ENCODE measurements around the gene CLBA1.
A peak's percentile ranks its signal among the peaks of the same experiment; 100 is the strongest.

The CLBA1 gene

GRCh38 chr14:104968541-104969401, 16.8 kb upstream of the CLBA1 start:
- DNase-seq (ENCODE audit: low read depth, low spot score), result peak; percentile 32

- no peak for DNase-seq (ENCODE audit: low read depth, low spot score)
Observed at GRCh38 chr14:104969741-104970230, 15.8 kb upstream of the CLBA1 start.

- DNase-seq (ENCODE audit: low read depth, low spot score), result peak; percentile 94
Observed at GRCh38 chr14:104970231-104971068, 15.1 kb upstream of the CLBA1 start.

GRCh38 chr14:104971447-104972240, 13.9 kb upstream of the CLBA1 start:
- DNase-seq (ENCODE audit: low read depth, low spot score), result no peak

- peak; percentile 79 for DNase-seq (ENCODE audit: low read depth, low spot score)
Observed at GRCh38 chr14:104972301-104973134, 13.1 kb upstream of the CLBA1 start.

GRCh38 chr14:104973135-104973384, 12.5 kb upstream of the CLBA1 start:
- peak; percentile 99 for DNase-seq (ENCODE audit: low read depth, low spot score)

- DNase-seq (ENCODE audit: low read depth, low spot score), result no peak
Observed at GRCh38 chr14:104973385-104974145, 12.0 kb upstream of the CLBA1 start.

GRCh38 chr14:104974146-104974541, 11.4 kb upstream of the CLBA1 start:
- DNase-seq (ENCODE audit: low read depth, low spot score), result peak; percentile 20

- no peak for DNase-seq (ENCODE audit: low read depth, low spot score)
Observed at GRCh38 chr14:104974665-104975390, 10.8 kb upstream of the CLBA1 start.

- DNase-seq (ENCODE audit: low read depth, low spot score), result no peak
Observed at GRCh38 chr14:104975481-104976197, 9.9 kb upstream of the CLBA1 start.

GRCh38 chr14:104976198-104977007, 9.2 kb upstream of the CLBA1 start:
- DNase-seq (ENCODE audit: low read depth, low spot score), result peak; percentile 90

GRCh38 chr14:104977008-104977680, 8.4 kb upstream of the CLBA1 start:
- no peak for DNase-seq (ENCODE audit: low read depth, low spot score)

GRCh38 chr14:104977681-104978653, 7.6 kb upstream of the CLBA1 start, which contains the start of gene AHNAK2:
Gene AHNAK2, minus strand, starts transcription at chr14:104978374. Its CDS starts 137 bp downstream, at chr14:104978237.
- peak; percentile 93 for DNase-seq (ENCODE audit: low read depth, low spot score)

- no peak for DNase-seq (ENCODE audit: low read depth, low spot score)
Observed at GRCh38 chr14:104978746-104979691, 6.6 kb upstream of the CLBA1 start.

Data from astrocyte of the hippocampus (primary cell).